GM21367 (cell line): ENCODE results near the gene BCHE.

ENCODE experiments used
- ATAC-seq: cut with Tn5 transposase; IDR thresholded peaks from one replicate; pipeline ENCODE4 v1.9.1; 2021; ENCODE audit not compliant: unreplicated experiment

BCHE gene

DNA sequence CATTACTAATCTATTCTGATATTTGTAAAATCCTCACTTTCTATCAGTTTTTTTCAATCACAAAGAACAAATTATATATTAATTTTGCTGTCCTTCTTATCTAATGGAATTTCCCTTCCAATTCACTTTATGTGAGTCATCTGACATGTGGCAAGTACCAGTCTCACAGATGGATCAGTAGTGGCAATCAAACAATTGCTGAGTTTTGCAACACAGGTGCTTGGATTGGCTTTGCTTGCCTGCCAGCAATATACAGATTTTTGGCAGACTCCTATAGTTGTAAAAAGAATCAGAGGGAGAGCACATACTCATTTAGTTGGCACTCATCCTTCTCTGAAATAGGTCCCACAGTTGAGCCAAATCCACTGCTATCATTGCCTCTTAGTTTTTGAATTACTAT lies 83.7 kb downstream of the BCHE start:
- ATAC-seq: no peak

DNA sequence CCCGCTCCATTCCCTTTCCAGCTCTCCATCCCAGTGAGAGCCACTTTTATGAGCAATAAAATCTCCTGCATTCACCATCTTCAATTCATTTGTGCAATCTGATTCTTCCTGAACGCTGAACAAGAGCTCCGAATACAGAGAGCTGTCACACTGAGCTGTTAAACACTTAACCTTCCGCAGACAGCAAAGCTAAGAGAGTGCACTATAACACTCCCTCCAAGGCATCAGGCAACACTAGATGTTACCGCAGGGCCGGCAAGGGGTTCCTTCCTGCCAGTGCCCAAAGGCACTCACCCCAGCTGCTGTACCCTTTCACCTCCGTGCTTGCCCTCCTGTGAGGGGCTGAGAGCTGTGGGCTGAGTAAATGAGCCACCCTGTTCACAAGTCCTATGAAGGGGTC lies 85.6 kb downstream of the BCHE start:
- no peak for ATAC-seq

DNA sequence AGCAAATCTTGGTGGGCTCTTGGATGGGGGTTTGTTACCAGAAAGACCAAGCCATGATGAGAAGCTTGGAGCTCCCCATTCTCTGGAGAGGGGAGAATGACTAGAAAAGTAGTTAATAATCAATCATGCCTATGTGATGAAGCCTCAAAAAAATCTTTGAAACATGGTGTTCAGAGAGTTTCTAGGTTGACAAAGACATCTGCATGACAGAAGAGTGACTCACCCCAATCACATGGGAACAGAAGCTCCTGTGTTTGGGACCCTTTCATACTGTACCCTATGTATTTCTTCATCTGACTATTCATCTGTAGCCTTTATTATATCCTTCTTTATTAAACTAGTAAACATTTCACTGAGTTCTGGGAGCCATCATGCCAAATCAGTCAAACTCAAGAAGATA lies 87.4 kb downstream of the BCHE start:
- no peak for ATAC-seq

DNA sequence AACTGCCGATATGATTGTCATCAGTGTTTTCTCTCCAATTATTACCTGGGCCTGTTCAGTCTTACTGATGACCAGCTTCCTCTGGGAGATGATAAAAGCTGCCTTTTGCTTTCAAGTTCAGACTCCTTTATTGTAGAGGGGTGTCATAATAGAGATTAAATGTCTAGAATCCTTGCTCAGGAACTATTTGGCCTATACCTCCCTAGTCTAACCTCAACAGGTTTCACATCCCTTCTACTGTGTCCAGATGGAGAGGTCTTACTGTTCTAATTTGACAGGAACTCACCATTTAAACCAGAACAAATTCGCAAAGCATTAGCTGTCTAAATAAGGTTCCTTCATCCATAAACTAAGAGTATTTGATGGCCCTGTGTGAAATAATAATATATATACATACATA lies 88.0 kb downstream of the BCHE start:
- ATAC-seq: no peak

DNA sequence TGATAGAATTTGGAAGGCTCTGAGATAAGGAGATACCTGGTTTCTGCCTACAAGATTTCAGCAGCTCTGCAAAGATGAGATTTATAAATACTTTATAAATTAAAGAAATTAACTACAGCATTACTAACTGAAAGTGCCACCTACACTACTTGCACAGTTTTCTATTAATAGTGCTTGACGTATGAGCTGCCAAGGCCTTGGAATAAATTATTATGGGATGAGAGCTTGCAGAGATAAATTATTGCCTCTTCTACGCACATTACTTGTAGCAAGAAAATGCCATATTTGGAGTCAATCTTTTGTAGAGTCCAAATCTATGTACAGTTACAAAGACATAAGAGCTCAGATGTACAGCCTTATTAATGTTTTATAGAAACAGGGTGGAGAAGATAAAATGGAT lies 89.1 kb downstream of the BCHE start:
- no peak for ATAC-seq

DNA sequence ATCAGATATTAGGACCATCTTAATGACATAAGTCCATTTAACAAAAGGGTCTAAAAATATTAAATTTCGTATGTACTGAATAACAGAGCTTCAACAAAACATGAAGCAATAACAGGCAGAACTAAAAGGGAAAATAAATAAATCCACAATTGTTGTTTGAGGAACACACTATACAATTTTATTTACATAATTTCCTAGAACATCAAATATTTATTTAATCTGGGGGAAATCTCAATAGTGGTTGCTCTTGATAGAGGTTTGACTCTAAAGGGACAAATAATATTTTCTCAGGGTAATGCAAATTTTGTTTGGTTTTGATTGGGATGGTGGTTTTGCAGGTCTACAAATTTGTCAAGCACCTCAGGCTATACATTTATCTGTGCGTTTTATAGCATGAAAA lies 90.3 kb downstream of the BCHE start:
- ATAC-seq: no peak

DNA sequence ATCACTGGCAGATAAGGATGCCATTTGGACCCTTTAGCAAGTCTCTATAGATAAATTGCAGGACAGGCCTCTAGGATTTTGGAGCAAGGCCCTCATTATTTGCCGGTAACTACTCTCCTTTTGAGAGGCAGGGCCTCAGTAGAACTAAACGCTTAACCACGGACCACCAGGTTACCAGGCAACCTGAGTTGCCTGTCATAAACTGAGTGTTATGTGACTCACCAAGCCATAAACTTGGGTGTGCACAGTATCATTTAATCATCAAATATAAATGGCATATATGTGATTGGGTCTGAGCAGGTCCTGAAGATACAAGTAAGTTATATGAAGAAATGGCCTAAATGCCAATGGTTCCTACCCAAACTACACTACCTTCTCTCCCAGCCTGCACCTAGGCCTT lies 93.2 kb downstream of the BCHE start:
- no peak for ATAC-seq

DNA sequence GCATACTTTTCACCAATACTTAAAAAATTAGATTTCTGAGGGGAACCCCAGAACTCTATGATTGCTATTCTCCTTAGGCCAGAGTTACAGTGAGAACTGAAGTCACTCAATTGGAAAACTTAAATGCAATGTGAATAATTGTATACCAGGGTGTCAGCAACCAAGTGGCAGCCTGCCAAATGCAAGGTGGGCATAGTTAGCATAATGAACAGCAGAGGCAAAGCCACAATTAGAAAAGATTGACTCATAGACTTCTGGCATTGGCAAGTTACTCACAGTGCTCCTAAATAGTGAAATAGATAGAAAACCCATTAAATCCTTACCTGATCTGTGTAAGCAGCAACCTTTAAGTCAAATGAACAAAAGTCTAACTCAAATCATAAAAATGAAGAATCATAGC lies 94.9 kb downstream of the BCHE start:
- no peak for ATAC-seq

DNA sequence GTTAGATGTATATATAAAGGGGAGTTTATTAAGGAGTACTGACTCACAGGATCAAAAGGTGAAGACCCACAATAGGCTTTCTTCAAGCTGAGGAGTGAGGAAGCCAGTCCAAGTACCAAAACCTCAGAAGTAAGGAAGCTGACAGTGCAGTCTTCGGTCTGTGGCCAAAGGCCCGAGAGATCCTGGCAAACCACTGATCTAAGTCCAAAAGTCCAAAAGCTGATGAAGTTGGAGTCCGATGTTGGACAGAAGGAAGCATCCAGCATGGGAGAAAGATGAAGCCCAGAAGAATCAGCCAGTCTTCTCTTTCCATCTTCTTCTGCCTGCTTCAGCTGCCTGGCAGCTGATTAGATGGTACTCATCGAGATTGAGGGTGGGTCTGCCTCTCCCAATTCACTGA lies 107.5 kb downstream of the BCHE start:
- no peak for ATAC-seq

DNA sequence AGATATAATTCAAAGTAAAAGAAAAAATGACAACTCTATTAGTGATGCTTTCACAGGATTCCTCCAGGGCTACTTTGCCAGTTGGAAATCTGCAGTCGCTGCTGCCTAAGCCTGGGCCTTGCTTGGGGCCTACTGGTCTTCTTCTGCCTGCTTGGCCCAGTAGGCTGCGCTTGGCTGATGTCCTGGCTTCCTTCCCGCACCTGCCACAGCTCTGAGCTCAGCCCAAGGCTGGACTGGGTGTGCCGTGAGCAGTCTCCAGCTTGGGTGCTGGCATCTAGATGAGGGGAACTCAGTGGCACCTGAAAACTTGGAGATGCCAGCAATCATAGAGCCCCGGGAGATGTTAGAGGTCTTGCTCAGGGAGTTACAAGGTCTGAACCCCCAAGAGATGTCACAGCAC lies 108.3 kb downstream of the BCHE start:
- no peak for ATAC-seq

DNA sequence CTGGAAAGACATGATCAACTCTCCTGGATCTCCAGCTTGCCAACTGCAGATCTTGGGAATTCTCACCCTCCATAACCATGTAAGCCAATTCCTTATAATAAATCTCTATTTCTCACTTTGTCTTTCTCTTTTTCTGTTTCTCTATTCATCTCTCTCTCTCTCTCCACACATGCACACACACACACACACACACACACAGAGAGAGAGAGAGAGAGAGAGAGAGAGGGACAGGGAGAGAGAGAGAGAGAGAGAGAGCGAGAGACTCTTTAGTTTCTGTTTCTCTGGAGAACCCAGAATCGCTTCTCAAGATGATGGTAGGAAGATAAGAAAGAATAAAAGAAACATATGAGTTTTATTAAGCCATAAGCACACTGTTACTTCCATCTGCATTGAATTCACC lies 111.9 kb downstream of the BCHE start:
- no peak for ATAC-seq
